ENCODE data around the gene PKP4.

DNA sequence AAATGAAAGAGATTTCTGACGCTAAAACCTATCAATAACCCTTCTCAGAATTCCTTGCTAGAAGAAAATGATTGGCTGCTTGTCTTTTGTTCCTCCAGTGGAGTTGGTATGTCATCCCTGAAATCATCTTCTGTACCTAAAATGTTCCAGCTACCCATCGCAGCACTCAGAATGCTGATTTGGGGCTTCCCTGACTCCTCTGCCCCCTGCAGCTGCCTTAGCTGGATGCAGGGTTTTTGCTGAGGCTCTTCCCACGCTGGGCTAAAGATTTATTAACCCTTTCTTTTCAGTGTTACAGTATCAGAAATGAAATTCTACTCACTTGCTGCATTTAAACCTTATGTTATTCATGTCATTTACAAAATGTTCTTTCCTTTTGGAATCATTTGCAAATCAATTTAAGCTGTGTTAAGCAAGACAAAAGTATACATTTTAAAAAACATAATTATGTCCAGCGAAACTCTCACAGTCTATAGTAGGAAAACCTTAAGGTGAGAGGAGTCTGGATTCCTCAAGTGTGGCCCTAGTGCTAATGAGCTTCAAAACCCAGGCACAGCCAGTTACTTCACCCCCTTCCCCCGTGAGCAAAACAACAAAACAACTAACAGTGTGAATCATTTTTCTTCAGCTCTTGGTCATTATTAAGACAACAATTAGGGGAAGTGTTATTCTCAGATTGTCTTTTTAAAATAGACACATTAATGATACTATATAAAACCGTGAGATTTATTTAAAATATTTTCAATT, 32.8 kb downstream of the PKP4 start:
- TF ChIP-seq, protein P1, sequence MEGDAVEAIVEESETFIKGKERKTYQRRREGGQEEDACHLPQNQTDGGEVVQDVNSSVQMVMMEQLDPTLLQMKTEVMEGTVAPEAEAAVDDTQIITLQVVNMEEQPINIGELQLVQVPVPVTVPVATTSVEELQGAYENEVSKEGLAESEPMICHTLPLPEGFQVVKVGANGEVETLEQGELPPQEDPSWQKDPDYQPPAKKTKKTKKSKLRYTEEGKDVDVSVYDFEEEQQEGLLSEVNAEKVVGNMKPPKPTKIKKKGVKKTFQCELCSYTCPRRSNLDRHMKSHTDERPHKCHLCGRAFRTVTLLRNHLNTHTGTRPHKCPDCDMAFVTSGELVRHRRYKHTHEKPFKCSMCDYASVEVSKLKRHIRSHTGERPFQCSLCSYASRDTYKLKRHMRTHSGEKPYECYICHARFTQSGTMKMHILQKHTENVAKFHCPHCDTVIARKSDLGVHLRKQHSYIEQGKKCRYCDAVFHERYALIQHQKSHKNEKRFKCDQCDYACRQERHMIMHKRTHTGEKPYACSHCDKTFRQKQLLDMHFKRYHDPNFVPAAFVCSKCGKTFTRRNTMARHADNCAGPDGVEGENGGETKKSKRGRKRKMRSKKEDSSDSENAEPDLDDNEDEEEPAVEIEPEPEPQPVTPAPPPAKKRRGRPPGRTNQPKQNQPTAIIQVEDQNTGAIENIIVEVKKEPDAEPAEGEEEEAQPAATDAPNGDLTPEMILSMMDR (IDR thresholded peaks at IDR 0.05), result no peak
- TF ChIP-seq EP300 (IDR thresholded peaks at IDR 0.05) (no peak), POLR2A (IDR thresholded peaks at IDR 0.05) (no peak)
